Uterus (tissue), 2 donors: Measurements from ENCODE around the gene TMEM187.

Source experiments
- CTCF ChIP-seq, 4 experiments: fragments of 200-600 bp in 2 of 4; fragments of 450-650 bp in 2 of 4; sonication (generic) in 2 of 4; IDR thresholded peaks; one replicate each; pipeline ENCODE4 v1.5.1; 2016 to 2019; ENCODE audit warnings: antibody characterized with exemption in 4 of 4, mild to moderate bottlenecking in 2 of 4, moderate library complexity in 1 of 4
- POLR2A ChIP-seq, 2 donors: fragments of 450-650 bp; IDR thresholded peaks; one replicate each; pipeline ENCODE4 v1.6.1; 2016; ENCODE audit warnings: antibody characterized with exemption in 2 of 2, mild to moderate bottlenecking in 1 of 2, moderate library complexity in 1 of 2

GRCh38 chrX:154004315-154004714, 31.8 kb downstream of the TMEM187 start:
- no peak for TF ChIP-seq CTCF (IDR thresholded peaks at IDR 0.05)
- TF ChIP-seq POLR2A (IDR thresholded peaks at IDR 0.05): no peak
